ENCODE results near the gene SEZ6L2.

DNA sequence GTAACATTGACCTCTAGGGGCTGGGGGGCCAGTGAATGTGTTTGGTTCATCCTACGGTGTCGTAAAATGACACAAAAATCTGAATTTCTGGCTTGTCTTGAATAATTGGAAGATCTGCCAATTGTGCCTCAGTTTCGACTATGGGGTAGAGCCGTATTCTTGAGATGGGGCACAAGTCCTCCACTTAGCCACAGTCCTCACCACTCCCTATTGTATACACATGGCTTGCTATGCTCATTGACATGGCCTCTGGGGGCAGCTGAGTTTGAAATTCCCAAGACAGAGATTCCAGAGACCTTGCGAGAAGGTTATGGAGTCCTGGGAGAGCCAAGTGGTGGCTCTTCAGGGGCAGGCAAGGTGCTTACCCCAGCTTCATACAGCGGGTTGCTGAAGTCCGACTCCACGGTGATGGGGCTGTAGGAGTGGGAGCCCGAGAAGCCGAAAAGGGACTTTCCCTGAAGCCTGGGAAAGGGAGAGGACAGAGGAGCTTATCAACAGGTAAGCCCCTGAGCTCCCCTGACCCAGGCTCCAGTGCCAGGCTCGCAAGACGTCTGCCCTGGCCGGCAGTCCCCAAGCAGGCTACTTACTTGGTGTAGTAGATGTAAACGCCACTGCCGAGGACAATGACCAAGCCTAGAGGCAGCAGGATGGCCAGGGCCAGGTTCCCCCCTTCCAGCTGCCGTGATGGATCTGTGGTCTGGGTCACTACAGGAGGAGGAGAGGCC is 27.4 kb downstream of the SEZ6L2 start:
- TF ChIP-seq, protein P1, sequence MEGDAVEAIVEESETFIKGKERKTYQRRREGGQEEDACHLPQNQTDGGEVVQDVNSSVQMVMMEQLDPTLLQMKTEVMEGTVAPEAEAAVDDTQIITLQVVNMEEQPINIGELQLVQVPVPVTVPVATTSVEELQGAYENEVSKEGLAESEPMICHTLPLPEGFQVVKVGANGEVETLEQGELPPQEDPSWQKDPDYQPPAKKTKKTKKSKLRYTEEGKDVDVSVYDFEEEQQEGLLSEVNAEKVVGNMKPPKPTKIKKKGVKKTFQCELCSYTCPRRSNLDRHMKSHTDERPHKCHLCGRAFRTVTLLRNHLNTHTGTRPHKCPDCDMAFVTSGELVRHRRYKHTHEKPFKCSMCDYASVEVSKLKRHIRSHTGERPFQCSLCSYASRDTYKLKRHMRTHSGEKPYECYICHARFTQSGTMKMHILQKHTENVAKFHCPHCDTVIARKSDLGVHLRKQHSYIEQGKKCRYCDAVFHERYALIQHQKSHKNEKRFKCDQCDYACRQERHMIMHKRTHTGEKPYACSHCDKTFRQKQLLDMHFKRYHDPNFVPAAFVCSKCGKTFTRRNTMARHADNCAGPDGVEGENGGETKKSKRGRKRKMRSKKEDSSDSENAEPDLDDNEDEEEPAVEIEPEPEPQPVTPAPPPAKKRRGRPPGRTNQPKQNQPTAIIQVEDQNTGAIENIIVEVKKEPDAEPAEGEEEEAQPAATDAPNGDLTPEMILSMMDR (IDR thresholded peaks at IDR 0.05), result no peak
- no peak for TF ChIP-seq POLR2A (IDR thresholded peaks at IDR 0.05)
